Activated naive CD4-positive, alpha-beta T cell treated with anti-CD3 and anti-CD28 coated beads, Interleukin-2, amount 10 ng/mL, durations not matched to agents 7 days and 5 days (primary cell): Measurements from ENCODE around the gene KRTAP27-1.

Experiments used
- CTCF ChIA-PET: fragments of 350-600 bp; sonication (Branson Sonifier 250); formaldehyde crosslinking; loops from one replicate; lab custom pipeline; 2021; ENCODE audit warnings: antibody characterized with exemption; lab: Charles Lee
- DNase-seq: peaks from one replicate; pipeline ENCODE4 v3.0.0-alpha.2; 2020
- H3K27ac Mint-ChIP-seq: one replicate; pipeline ENCODE4 v1.8.0; 2021; ENCODE audit warnings: mild to moderate bottlenecking, moderate library complexity, mixed read lengths
- H3K27me3 Mint-ChIP-seq: one replicate; pipeline ENCODE4 v1.8.0; 2021; ENCODE audit warnings: mild to moderate bottlenecking, mixed read lengths
- H3K36me3 Mint-ChIP-seq: one replicate; pipeline ENCODE4 v1.8.0; 2021; ENCODE audit warnings: mixed read lengths
- H3K4me1 Mint-ChIP-seq: one replicate; pipeline ENCODE4 v1.8.0; 2021; ENCODE audit warnings: mixed read lengths
- H3K4me3 Mint-ChIP-seq: one replicate; pipeline ENCODE4 v1.8.0; 2021; ENCODE audit warnings: mild to moderate bottlenecking, moderate library complexity, mixed read lengths
- H3K9me3 Mint-ChIP-seq: one replicate; pipeline ENCODE4 v1.8.0; 2021; ENCODE audit warnings: mixed read lengths

Gene KRTAP27-1

DNA sequence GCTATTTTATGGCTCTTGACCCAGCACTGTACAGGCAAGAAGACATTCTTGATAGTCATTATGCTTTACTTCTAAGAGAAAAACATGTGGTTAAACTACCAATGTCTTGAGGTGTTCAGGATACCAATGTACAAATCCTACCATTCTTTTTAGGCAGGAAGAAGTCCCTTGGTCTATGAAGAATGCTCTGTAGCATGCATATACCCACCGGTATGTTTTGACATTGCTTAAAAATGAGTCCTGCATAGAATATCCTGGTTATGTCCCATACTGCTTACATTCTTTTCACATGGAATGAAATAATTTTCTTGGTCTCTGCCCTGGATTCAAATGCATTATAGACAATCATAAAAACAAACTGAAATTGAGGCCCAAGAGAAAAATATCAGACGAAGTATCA, 4.8 kb downstream of the KRTAP27-1 start:
- Mint-ChIP-seq H3K27me3 (no peaks in the 10 kb centered on the region), H3K27ac (no peak overlapping the region), H3K9me3 (no peaks in the 10 kb centered on the region), H3K36me3 (no peaks in the 10 kb centered on the region), H3K4me1 (no peaks in the 10 kb centered on the region), H3K4me3 (no peak overlapping the region)
- CTCF ChIA-PET: no interaction called here
- DNase-seq: no peak

DNA sequence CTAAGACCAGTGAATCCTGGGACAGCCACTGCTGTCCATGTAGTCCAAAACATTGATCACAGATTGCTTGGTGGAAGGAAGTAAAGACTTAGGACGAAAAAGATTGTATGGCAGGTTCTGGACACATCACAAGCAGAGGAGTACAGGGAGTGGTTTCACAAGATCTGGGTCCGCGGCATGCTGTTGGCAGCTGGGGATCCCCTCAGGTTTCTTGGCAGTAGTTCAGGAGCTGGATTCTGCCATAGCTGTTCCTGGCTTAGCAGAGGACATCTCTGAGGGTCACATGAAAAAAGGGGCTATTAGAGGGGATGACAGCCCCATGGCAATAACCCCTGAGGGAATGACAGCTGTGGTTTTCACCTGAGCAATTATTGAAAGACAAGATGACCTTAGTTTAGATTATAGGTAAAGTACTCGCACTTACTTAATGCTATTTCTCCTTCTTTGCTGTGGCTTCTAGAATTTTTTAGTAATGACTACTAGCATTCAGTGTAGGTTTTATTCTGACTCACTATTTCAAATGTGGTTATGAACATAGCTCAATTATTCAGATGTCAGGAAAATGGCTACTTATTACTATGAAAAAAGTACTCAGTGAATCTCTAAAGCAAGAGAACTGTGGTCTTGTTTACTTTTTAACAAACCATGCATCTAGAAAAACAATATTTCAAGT, 8.2 kb downstream of the KRTAP27-1 start:
- DNase-seq: no peak
- H3K9me3 Mint-ChIP-seq: peaks cover 4% of the 10 kb centered on the region
- H3K4me1 Mint-ChIP-seq: no peaks in the 10 kb centered on the region
- no peaks in the 10 kb centered on the region for H3K36me3 Mint-ChIP-seq
- H3K27ac Mint-ChIP-seq: no peak overlapping the region
- no peaks in the 10 kb centered on the region for H3K27me3 Mint-ChIP-seq
- CTCF ChIA-PET: no interaction called here
- no peak overlapping the region for H3K4me3 Mint-ChIP-seq

DNA sequence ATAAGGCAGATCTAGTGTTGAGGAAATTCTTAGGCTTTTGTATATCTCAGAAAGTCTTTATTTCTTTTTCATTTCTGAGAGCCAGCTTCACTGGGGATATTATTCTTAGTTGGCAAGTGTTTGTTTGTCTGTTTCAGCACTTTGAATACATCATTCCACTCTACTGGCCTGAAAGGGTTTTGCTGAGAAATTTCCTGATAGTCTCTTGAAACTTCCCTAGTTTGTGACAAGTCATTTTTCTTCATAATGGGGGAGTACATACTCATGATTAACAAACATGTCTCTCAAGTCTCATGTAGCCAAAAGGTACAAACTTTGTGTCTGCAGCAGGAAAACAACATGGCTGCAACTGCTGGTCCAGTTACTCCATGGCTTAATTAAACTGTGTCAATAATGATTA, 11.1 kb downstream of the KRTAP27-1 start:
- no peak overlapping the region for H3K4me3 Mint-ChIP-seq
- H3K36me3 Mint-ChIP-seq: no peaks in the 10 kb centered on the region
- peaks cover 4% of the 10 kb centered on the region for H3K9me3 Mint-ChIP-seq
- CTCF ChIA-PET: no interaction called here
- no peaks in the 10 kb centered on the region for H3K4me1 Mint-ChIP-seq
- H3K27me3 Mint-ChIP-seq: no peaks in the 10 kb centered on the region
- no peak for DNase-seq
- no peak overlapping the region for H3K27ac Mint-ChIP-seq

GRCh38 chr21:30320215-30320614, 17.3 kb downstream of the KRTAP27-1 start, which contains the start of gene KRTAP26-1:
Gene KRTAP26-1 (minus strand): TSS chr21:30320315. CDS start chr21:30320035, 280 bp downstream.
- CTCF ChIA-PET: no interaction called here
- H3K27me3 Mint-ChIP-seq: no peaks in the 10 kb centered on the region
- H3K36me3 Mint-ChIP-seq: no peaks in the 10 kb centered on the region
- H3K4me3 Mint-ChIP-seq: no peak within 1 kb of the TSS
- no peak for DNase-seq
- no peaks in the 10 kb centered on the region for H3K4me1 Mint-ChIP-seq
- no peak within 1 kb of the TSS for H3K27ac Mint-ChIP-seq
- no peaks in the 10 kb centered on the region for H3K9me3 Mint-ChIP-seq

DNA sequence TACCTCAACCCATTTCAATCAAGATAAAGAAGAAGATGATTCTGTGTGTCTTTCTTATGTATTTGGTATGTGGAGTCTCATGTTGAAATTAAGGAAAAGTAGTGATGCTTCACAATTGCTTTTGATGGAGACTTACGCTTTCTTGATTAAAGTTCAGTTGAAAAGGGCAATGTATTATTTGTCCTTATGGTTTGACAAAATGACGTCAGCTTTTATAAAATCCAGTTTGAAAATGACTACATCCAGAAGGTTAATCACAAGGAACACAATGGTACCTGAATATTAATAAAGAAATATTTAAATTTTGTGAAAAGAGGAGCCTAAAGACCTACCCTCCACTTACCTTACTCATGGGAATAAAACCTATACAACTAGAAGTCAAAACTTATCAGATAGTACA, 21.8 kb downstream of the KRTAP27-1 start:
- no peaks in the 10 kb centered on the region for H3K27me3 Mint-ChIP-seq
- H3K36me3 Mint-ChIP-seq: no peaks in the 10 kb centered on the region
- DNase-seq: no peak
- H3K9me3 Mint-ChIP-seq: no peaks in the 10 kb centered on the region
- H3K4me3 Mint-ChIP-seq: no peak overlapping the region
- CTCF ChIA-PET: no interaction called here
- H3K4me1 Mint-ChIP-seq: no peaks in the 10 kb centered on the region
- no peak overlapping the region for H3K27ac Mint-ChIP-seq

- no peaks in the 10 kb centered on the region for H3K9me3 Mint-ChIP-seq
- CTCF ChIA-PET: no interaction called here
- no peaks in the 10 kb centered on the region for H3K36me3 Mint-ChIP-seq
- H3K4me1 Mint-ChIP-seq: no peaks in the 10 kb centered on the region
- H3K4me3 Mint-ChIP-seq: no peak overlapping the region
- no peak overlapping the region for H3K27ac Mint-ChIP-seq
- no peak for DNase-seq
- no peaks in the 10 kb centered on the region for H3K27me3 Mint-ChIP-seq
These were observed 30.6 kb downstream of the KRTAP27-1 start for GRCh38 chr21:30306884-30307283.

DNA sequence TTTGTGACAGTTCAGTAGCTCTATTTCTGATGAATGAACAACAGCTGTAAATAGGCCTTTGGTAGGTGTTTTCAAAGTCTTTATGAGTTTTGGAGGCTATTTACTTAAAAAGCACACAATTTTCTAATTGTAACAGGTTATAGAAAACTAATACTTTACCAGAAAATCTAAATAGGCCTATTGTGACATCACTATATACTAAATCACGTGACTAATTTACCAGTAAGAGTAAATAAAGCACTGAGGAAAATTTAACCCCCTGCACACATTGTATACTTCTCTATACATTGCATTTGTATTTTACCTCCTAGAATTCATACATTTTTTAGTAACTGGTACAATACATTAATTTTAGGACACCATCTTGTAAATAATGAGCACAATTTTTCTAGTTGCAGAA, 32.4 kb downstream of the KRTAP27-1 start:
- no peaks in the 10 kb centered on the region for H3K4me1 Mint-ChIP-seq
- no peaks in the 10 kb centered on the region for H3K9me3 Mint-ChIP-seq
- H3K27ac Mint-ChIP-seq: no peak overlapping the region
- no peaks in the 10 kb centered on the region for H3K36me3 Mint-ChIP-seq
- H3K4me3 Mint-ChIP-seq: no peak overlapping the region
- CTCF ChIA-PET: no interaction called here
- DNase-seq: no peak
- no peaks in the 10 kb centered on the region for H3K27me3 Mint-ChIP-seq

DNA sequence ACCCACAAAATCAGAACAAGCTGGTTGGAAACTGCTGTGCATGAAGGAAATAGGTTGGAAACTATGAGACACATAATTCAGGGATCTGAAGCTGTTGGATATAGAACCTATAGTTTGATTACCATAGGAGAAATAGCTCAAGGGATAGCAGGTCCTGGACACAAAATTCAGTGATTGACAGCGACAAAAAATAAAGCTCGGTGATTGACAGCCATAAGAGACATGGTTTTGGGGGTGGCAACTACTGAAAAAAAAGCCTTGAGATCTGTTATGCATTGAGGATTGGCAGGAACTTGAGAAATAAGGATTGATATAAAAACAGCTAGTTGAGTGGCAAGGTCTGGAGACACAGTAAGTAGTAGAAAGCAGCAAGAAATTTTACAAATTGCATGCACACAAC, 48.3 kb downstream of the KRTAP27-1 start, which contains the start of gene KRTAP25-1:
Gene KRTAP25-1, minus strand, starts transcription at position 300 of the 400 bp plus-strand sequence. Its CDS starts 24 bp downstream, at position 276.
- Mint-ChIP-seq H3K27me3 (no peaks in the 10 kb centered on the region), H3K4me3 (no peak within 1 kb of the TSS), H3K4me1 (no peaks in the 10 kb centered on the region), H3K36me3 (no peaks in the 10 kb centered on the region), H3K27ac (no peak within 1 kb of the TSS), H3K9me3 (no peaks in the 10 kb centered on the region)
- DNase-seq: no peak
- CTCF ChIA-PET: no interaction called here
